GM21360 (cell line): ENCODE data around the gene SIRPG.
"Not testable (repeated sequence)": the region's sequence is repeated elsewhere in the genome, so short reads cannot be mapped to it uniquely, and the experiment has no call there.

ENCODE experiments used
- ATAC-seq: cut with Tn5 transposase; IDR thresholded peaks from one replicate; pipeline ENCODE4 v1.9.1; 2021; ENCODE audit warnings: mild to moderate bottlenecking, moderate library complexity; ENCODE audit not compliant: unreplicated experiment

The SIRPG gene

GRCh38 chr20:1637226-1637625, 20.4 kb downstream of the SIRPG start:
- no peak for ATAC-seq

GRCh38 chr20:1636621-1637020, 21.0 kb downstream of the SIRPG start:
- ATAC-seq: no peak

GRCh38 chr20:1635291-1635979, 22.1 kb downstream of the SIRPG start:
- no peak for ATAC-seq

GRCh38 chr20:1633535-1633934, 24.0 kb downstream of the SIRPG start:
- no peak for ATAC-seq

- ATAC-seq: no peak
Measured at GRCh38 chr20:1632178-1632577, 25.4 kb downstream of the SIRPG start.

- ATAC-seq: no peak
Measured at GRCh38 chr20:1631309-1632151, 26.0 kb downstream of the SIRPG start.

GRCh38 chr20:1630186-1630585, 27.4 kb downstream of the SIRPG start:
- ATAC-seq: no peak

GRCh38 chr20:1629321-1629720, 28.3 kb downstream of the SIRPG start:
- no peak for ATAC-seq

- ATAC-seq: no peak
Measured at GRCh38 chr20:1628621-1629020, 29.0 kb downstream of the SIRPG start.

- ATAC-seq: no peak
Measured at GRCh38 chr20:1627200-1627550, 30.4 kb downstream of the SIRPG start.

- ATAC-seq: no peak
Measured at GRCh38 chr20:1626528-1627199, 30.9 kb downstream of the SIRPG start.

- no peak for ATAC-seq
Measured at GRCh38 chr20:1625083-1625690, 32.4 kb downstream of the SIRPG start.

- ATAC-seq: no peak
Measured at GRCh38 chr20:1623501-1624205, 33.9 kb downstream of the SIRPG start.

GRCh38 chr20:1622450-1622849, 35.1 kb downstream of the SIRPG start:
- ATAC-seq: no peak

GRCh38 chr20:1621316-1621715, 36.3 kb downstream of the SIRPG start:
- ATAC-seq: no peak

- no peak for ATAC-seq
Measured at GRCh38 chr20:1619861-1620444, 37.6 kb downstream of the SIRPG start, which contains the start of gene SIRPB1. SIRPB1 (minus strand) TSS chr20:1620009; CDS start chr20:1619944, 65 bp downstream.

GRCh38 chr20:1618954-1619540, 38.5 kb downstream of the SIRPG start:
- ATAC-seq: no peak

GRCh38 chr20:1618479-1618878, 39.1 kb downstream of the SIRPG start:
- ATAC-seq: no peak

- ATAC-seq: no peak
Measured at GRCh38 chr20:1616858-1617434, 40.6 kb downstream of the SIRPG start.

- not testable (repeated sequence) for ATAC-seq
Measured at GRCh38 chr20:1610404-1610803, 47.2 kb downstream of the SIRPG start.
